HL-60 (cell line): ENCODE data around the gene PNCK.

Experiments used
- POLR2AphosphoS5 ChIP-seq: IDR thresholded peaks from 2 replicates; pipeline ENCODE4 v1.6.1; 2012; ENCODE audit warnings: low read depth
- TF ChIP-seq, protein P1 (sequence below): IDR thresholded peaks from 2 replicates; pipeline ENCODE4 v1.6.1; 2012; ENCODE audit warnings: low read depth; ENCODE audit not compliant: insufficient replicate concordance

DNA sequence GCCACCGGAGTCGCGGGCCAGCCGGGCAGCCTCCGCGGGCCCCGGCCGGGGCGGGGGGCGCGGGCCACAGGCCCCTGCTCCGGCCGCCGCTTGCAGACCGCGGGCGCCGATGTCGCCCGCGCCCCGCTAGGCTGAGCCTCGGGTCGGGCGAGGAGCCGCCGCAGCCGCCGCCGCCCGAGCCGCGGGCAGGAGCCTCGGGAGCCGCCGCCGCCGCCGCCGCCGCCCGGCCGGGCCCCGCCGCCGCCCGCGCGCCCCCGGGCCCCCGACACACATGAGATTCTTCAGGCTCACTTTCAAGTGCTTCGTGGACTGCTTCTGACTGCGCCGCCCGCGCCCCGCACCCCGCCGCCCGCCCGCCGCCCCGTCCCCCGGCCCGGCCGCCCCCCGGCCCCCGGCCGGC is 14.5 kb upstream of the PNCK start:
- TF ChIP-seq POLR2AphosphoS5 = no peak
- TF ChIP-seq, protein P1, sequence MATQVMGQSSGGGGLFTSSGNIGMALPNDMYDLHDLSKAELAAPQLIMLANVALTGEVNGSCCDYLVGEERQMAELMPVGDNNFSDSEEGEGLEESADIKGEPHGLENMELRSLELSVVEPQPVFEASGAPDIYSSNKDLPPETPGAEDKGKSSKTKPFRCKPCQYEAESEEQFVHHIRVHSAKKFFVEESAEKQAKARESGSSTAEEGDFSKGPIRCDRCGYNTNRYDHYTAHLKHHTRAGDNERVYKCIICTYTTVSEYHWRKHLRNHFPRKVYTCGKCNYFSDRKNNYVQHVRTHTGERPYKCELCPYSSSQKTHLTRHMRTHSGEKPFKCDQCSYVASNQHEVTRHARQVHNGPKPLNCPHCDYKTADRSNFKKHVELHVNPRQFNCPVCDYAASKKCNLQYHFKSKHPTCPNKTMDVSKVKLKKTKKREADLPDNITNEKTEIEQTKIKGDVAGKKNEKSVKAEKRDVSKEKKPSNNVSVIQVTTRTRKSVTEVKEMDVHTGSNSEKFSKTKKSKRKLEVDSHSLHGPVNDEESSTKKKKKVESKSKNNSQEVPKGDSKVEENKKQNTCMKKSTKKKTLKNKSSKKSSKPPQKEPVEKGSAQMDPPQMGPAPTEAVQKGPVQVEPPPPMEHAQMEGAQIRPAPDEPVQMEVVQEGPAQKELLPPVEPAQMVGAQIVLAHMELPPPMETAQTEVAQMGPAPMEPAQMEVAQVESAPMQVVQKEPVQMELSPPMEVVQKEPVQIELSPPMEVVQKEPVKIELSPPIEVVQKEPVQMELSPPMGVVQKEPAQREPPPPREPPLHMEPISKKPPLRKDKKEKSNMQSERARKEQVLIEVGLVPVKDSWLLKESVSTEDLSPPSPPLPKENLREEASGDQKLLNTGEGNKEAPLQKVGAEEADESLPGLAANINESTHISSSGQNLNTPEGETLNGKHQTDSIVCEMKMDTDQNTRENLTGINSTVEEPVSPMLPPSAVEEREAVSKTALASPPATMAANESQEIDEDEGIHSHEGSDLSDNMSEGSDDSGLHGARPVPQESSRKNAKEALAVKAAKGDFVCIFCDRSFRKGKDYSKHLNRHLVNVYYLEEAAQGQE = no peak
